Heart right ventricle (tissue), 16 donors: Measurements from ENCODE around the gene ZNF780B. TPM values are rescaled to one million over a fixed set of nuclear protein-coding genes. Genes with fewer than 3 reads are reported as not detected.

Experiments
- ATAC-seq, 8 donors: fragments of 200-7000 bp; cut with Tn5 transposase; one replicate each; pipeline ENCODE4 v1.9.1; 2020; ENCODE audit warnings: mild to moderate bottlenecking in 8 of 8, moderate library complexity in 8 of 8, moderate number of reproducible peaks in 1 of 8
- DNase-seq, 2 donors: peaks; one replicate each; pipeline ENCODE4 v3.0.0-alpha.2; 2020
- H3K27ac ChIP-seq, 10 donors: fragments of 200-600 bp; sonication (generic) in 2 of 10; one replicate each; pipeline versions ENCODE4 v1.5.0 to v1.8.0; 2020 to 2022; ENCODE audit warnings: mild to moderate bottlenecking in 3 of 10
- H3K27me3 ChIP-seq, 7 donors: fragments of 200-600 bp; one replicate each; pipeline ENCODE4 v1.8.0; 2021 to 2022; ENCODE audit warnings: mild to moderate bottlenecking in 2 of 7
- H3K36me3 ChIP-seq, 9 donors: fragments of 200-600 bp; sonication (generic) in 1 of 9; one replicate each; pipeline versions ENCODE4 v1.5.0 to v1.8.0; 2020 to 2022; ENCODE audit warnings: mild to moderate bottlenecking in 2 of 9
- H3K4me1 ChIP-seq, 9 donors: fragments of 200-600 bp; sonication (generic) in 1 of 9; one replicate each; pipeline versions ENCODE4 v1.5.0 to v1.8.0; 2020 to 2022; ENCODE audit warnings: mild to moderate bottlenecking in 4 of 9
- H3K4me3 ChIP-seq, 10 donors: fragments of 200-600 bp; sonication (generic) in 2 of 10; one replicate each; pipeline versions ENCODE4 v1.5.0 to v1.8.0; 2020 to 2022; ENCODE audit warnings: mild to moderate bottlenecking in 7 of 10, moderate library complexity in 2 of 10
- H3K9me3 ChIP-seq, 11 donors: fragments of 200-600 bp in 10 of 11; sonication (generic) in 2 of 11; one replicate each; pipeline versions ENCODE4 v1.5.0 to v1.8.0; 2013 to 2022; ENCODE audit warnings: mild to moderate bottlenecking in 2 of 11, control low read depth in 1 of 11, moderate library complexity in 1 of 11
- CTCF ChIP-seq, 9 donors: fragments of 200-600 bp; sonication (generic) in 2 of 9; IDR thresholded peaks; one replicate each; pipeline versions ENCODE4 v1.5.0 to v1.8.0; 2021 to 2022; ENCODE audit warnings: antibody characterized with exemption in 9 of 9, mild to moderate bottlenecking in 5 of 9, moderate library complexity in 1 of 9
- WGBS, 2 donors: extraction: QIAGEN DNeasy Blood & Tissue Kit; methylation state at CpG; one replicate each; pipeline ENCODE4 v1.1.7; 2013; ENCODE audit warnings: inconsistent platforms in 1 of 2; 5-methylcytosine and 5-hydroxymethylcytosine counted together
- intact Hi-C, 10 donors: fragments of 100-400 bp; cut with DNase I; formaldehyde crosslinking; loops; one replicate each; pipeline versions ENCODE4 v1.11.1 to v1.14.2; 2022
- polyA plus RNA-seq, 2 donors: library from polyadenylated mRNA; stranded (reverse); fragments of 200-250 nt; gene quantifications; one replicate each; pipeline ENCODE4 v1.2.3, GENCODE V29; 2013
- total RNA-seq, 10 donors: library from RNA; stranded (reverse); fragmentation: NEBNext Ultra II Directional in 3 of 10; extraction: Animal tissue kit (Norgen Biotek cat#: 25700) in 3 of 10; gene quantifications; one replicate each; pipeline versions ENCODE4 v1.2.1 to v1.2.4, GENCODE V29; 2021 to 2023
- donor health status: Arrhythmogenic right ventricular cardiomyopathy.
- donor health status: ischemic (EF 13 %, LVEDD 7.1; RV severe dilation, severe dysfunction).
- donor health status: healthy with polysubstance abuse.
- donor health status: DM: no; HTN: yes; CAD: no.
- donor health status: DM: no; HTN: no; CAD: no.
- donor health status: ischemic (EF 25% LVEDD 6.9; RV normal size, moderate dysfunction).
- donor health status: ischemic (EF 25% LVEDD 5.7; RV mildly dilated, moderate dysfunction).
- donor health status: healthy.
- donor health status: DM: yes; HTN: yes; CAD: no.
- donor health status: Ischemic cardiomyopathy.
- donor health status: ischemic (EF 35%, LVEDD 5.7; RV mildly dilated, moderate dysfunction).
- donor health status: nonischemic (EF 11% LVEDD 7.7; RV severe dilation, severe dysfunction).
- donor health status: DM: yes; HTN: yes; CAD: no.
- donor health status: PGD.
- donor health status: ischemic (EF 29% LVEDD 5.4; RV normal size, mild dysfunction).
- donor health status: nonischemic (EF 23%, LVEDD 6.1; RV moderate dilation, normal function).

ZNF780B gene
- total and polyA plus RNA-seq, 12 donors, result 3.1 to 29.7 (median 24.5) TPM

- intact Hi-C loops, result no loop called here
- H3K36me3 ChIP-seq, result peaks cover 0 to 23% (median 13%) of the 10 kb centered on the region in 9 donors
- TF ChIP-seq CTCF (IDR thresholded peaks at IDR 0.05), result no peak
- H3K4me3 ChIP-seq, result no peak overlapping the region
- peaks cover 0 to 55% (median 19%) of the 10 kb centered on the region in 11 donors for H3K9me3 ChIP-seq
- H3K27me3 ChIP-seq, result no peaks in the 10 kb centered on the region
- ATAC-seq, result no peak
- no peak for DNase-seq
- peaks cover 0 to 11% (median 5%) of the 10 kb centered on the region in 9 donors for H3K4me1 ChIP-seq
- no peak overlapping the region for H3K27ac ChIP-seq
These were observed 68.9 kb downstream of the ZNF780B start for GRCh38 chr19:39987167-39987566.

GRCh38 chr19:39986643-39987042 is 69.4 kb downstream of the ZNF780B start:
- Histone ChIP-seq H3K27ac (no peak overlapping the region), H3K4me3 (no peak overlapping the region), H3K36me3 (peaks cover 0 to 28% (median 16%) of the 10 kb centered on the region in 9 donors), H3K9me3 (peaks cover 0 to 55% (median 19%) of the 10 kb centered on the region in 11 donors), H3K27me3 (no peaks in the 10 kb centered on the region), H3K4me1 (peaks cover 0 to 11% (median 5%) of the 10 kb centered on the region in 9 donors)
- no peak for TF ChIP-seq CTCF (IDR thresholded peaks at IDR 0.05)
- intact Hi-C loops, result no loop called here
- DNase-seq (no peak), ATAC-seq (no peak)

GRCh38 chr19:39983695-39984300 is 72.2 kb downstream of the ZNF780B start:
- H3K27me3 ChIP-seq, result no peaks in the 10 kb centered on the region
- H3K9me3 ChIP-seq, result peaks cover 0 to 55% (median 19%) of the 10 kb centered on the region in 11 donors
- DNase-seq (no peak), ATAC-seq (no peak)
- peaks cover 0 to 11% (median 5%) of the 10 kb centered on the region in 9 donors for H3K4me1 ChIP-seq
- peaks cover 0 to 56% (median 27%) of the 10 kb centered on the region in 9 donors for H3K36me3 ChIP-seq
- no peak overlapping the region for H3K27ac ChIP-seq
- no peak for TF ChIP-seq CTCF (IDR thresholded peaks at IDR 0.05)
- intact Hi-C loops, result no loop called here
- WGBS, 2 donors, result 88 to 95% methylated on average over 5 of the region's 5 CpGs
- no peak overlapping the region for H3K4me3 ChIP-seq

- ATAC-seq, result no peak
- DNase-seq, result no peak
- no peak for TF ChIP-seq CTCF (IDR thresholded peaks at IDR 0.05)
- 97 to 100% methylated on average over 1 of the region's 1 CpG for WGBS, 2 donors
- intact Hi-C loops, result no loop called here
- H3K4me1 ChIP-seq, result peaks cover 0 to 11% (median 5%) of the 10 kb centered on the region in 9 donors
- peaks cover 0 to 49% (median 19%) of the 10 kb centered on the region in 11 donors for H3K9me3 ChIP-seq
- H3K27me3 ChIP-seq, result no peaks in the 10 kb centered on the region
- H3K27ac ChIP-seq, result no peak overlapping the region
- H3K4me3 ChIP-seq, result no peak overlapping the region
- peaks cover 0 to 65% (median 35%) of the 10 kb centered on the region in 9 donors for H3K36me3 ChIP-seq
These were observed 73.1 kb downstream of the ZNF780B start for GRCh38 chr19:39982883-39983282.

Other genes starting within 250 kb of the ZNF780B start
- 10 to 100 TPM; 10.1 to 43.5 (median 37.6) TPM for gene DYRK1B, start 222.1 kb downstream of the ZNF780B start, total RNA-seq
- 10 to 100 TPM in 1 of 2 donors, 1 to 10 TPM in 1; 7.3 to 17.3 TPM for gene DYRK1B, start 222.1 kb downstream of the ZNF780B start, polyA plus RNA-seq
- gene FBL, start 209.9 kb downstream of the ZNF780B start, total RNA-seq, result 10 to 100 TPM; 52.7 to 95.4 (median 67.4) TPM
- gene FBL, start 209.9 kb downstream of the ZNF780B start, polyA plus RNA-seq, result 100 to 1,000 TPM; 102 to 192 TPM
- 10 to 100 TPM in 2 of 10 donors, 1 to 10 TPM in 4, under 1 TPM in 4; 0.30 to 42.3 (median 1.9) TPM for gene FCGBP, start 121.6 kb downstream of the ZNF780B start, total RNA-seq
- 1 to 10 TPM in 1 of 2 donors, under 1 TPM in 1; 0.74 to 1.2 TPM for gene FCGBP, start 121.6 kb downstream of the ZNF780B start, polyA plus RNA-seq
- 10 to 100 TPM; 64.1 to 86.5 (median 78.1) TPM for gene PSMC4, start 85.1 kb downstream of the ZNF780B start, total RNA-seq
- gene PSMC4, start 85.1 kb downstream of the ZNF780B start, polyA plus RNA-seq, result 100 to 1,000 TPM in 1 of 2 donors, 10 to 100 TPM in 1; 81.9 to 111 TPM
- 10 to 100 TPM in 5 of 10 donors, 1 to 10 TPM in 5; 5.7 to 13.5 (median 8.9) TPM for gene ZNF546, start 59.2 kb downstream of the ZNF780B start, total RNA-seq
- 1 to 10 TPM in 1 of 2 donors, under 1 TPM in 1; 0.72 to 4.8 TPM for gene ZNF546, start 59.2 kb downstream of the ZNF780B start, polyA plus RNA-seq
- 10 to 100 TPM in 8 of 10 donors, 1 to 10 TPM in 2; 5.5 to 19.4 (median 12.2) TPM for gene ZNF780A, start 34.7 kb upstream of the ZNF780B start, total RNA-seq
- gene ZNF780A, start 34.7 kb upstream of the ZNF780B start, polyA plus RNA-seq, result 10 to 100 TPM in 1 of 2 donors, 1 to 10 TPM in 1; 8.8 to 11.0 TPM
- 10 to 100 TPM; 10.8 to 29.1 (median 15.8) TPM for gene MAP3K10, start 135.2 kb upstream of the ZNF780B start, total RNA-seq
- gene MAP3K10, start 135.2 kb upstream of the ZNF780B start, polyA plus RNA-seq, result 10 to 100 TPM; 12.1 to 31.2 TPM
- not detected for gene TTC9B, start 162.2 kb upstream of the ZNF780B start, total RNA-seq
- not detected for gene TTC9B, start 162.2 kb upstream of the ZNF780B start, polyA plus RNA-seq
- gene CCNP, start 170.5 kb upstream of the ZNF780B start, total RNA-seq, result not detected
- under 1 TPM; 0.04 to 0.15 TPM for gene CCNP, start 170.5 kb upstream of the ZNF780B start, polyA plus RNA-seq
- gene AKT2, start 229.1 kb upstream of the ZNF780B start, total RNA-seq, result 100 to 1,000 TPM; 117 to 147 (median 127) TPM
- gene AKT2, start 229.1 kb upstream of the ZNF780B start, polyA plus RNA-seq, result 10 to 100 TPM; 56.7 to 57.6 TPM